SK-N-SH (cell line): ENCODE results near the gene FAM107A. TPM values are rescaled to one million over a fixed set of nuclear protein-coding genes. Genes with fewer than 3 reads are reported as not detected.

Experiments
- CTCF ChIA-PET: fragments of 300-600, 350-600 bp; formaldehyde crosslinking; extraction: SDS; loops from one replicate; lab custom pipeline; 2021; lab: Yijun Ruan, JAX
- POLR2A ChIA-PET: fragments of 350-600 bp; sonication (Branson Sonifier 250); formaldehyde crosslinking; extraction: SDS; loops from one replicate; lab custom pipeline; 2020; ENCODE audit warnings: antibody characterized with exemption, inconsistent platforms; lab: Yijun Ruan, JAX
- DNase-seq: peaks from one replicate; pipeline ENCODE4 v3.0.0; 2012
- H2AFZ ChIP-seq: fragments of 200-600 bp; sonication (generic); 2 replicates; pipeline ENCODE4 v1.8.1; 2016; ENCODE audit warnings: antibody characterized with exemption, mild to moderate bottlenecking, low read depth
- H3F3A ChIP-seq: fragments of 200-600 bp; sonication (generic); replicated peaks from 2 replicates; pipeline ENCODE3; 2016; ENCODE audit warnings: antibody characterized with exemption, mild to moderate bottlenecking; ENCODE audit not compliant: insufficient read depth
- H3K27ac ChIP-seq, 2 experiments: fragments of 200-500 bp in 1 of 2; fragments of 200-600 bp in 1 of 2; sonication (Bioruptor generic) in 1 of 2; sonication (generic), shearing (Covaris generic) in 1 of 2; 2 replicates each; pipeline versions ENCODE4 v1.5.1 to v1.6.1; 2014 to 2016; ENCODE audit warnings: low read depth in 2 of 2, inconsistent platforms in 1 of 2, low read length in 1 of 2, mild to moderate bottlenecking in 1 of 2, mixed read lengths in 1 of 2
- H3K27me3 ChIP-seq: fragments of 200-600 bp; sonication (generic), shearing (Covaris generic); 2 replicates; pipeline ENCODE4 v1.6.1; 2016; ENCODE audit warnings: mixed run types; ENCODE audit not compliant: insufficient read depth
- H3K36me3 ChIP-seq, 2 experiments: fragments of 200-500 bp in 1 of 2; fragments of 200-600 bp in 1 of 2; sonication (Bioruptor generic) in 1 of 2; sonication (generic) in 1 of 2; replicated peaks in 1 of 2; 2 replicates each; pipeline versions ENCODE3 to v1.5.1; 2014 to 2016; ENCODE audit warnings: low read length in 1 of 2, mild to moderate bottlenecking in 1 of 2; ENCODE audit not compliant: insufficient read depth in 2 of 2, control insufficient read depth in 1 of 2
- H3K4me1 ChIP-seq, 2 experiments: fragments of 200-500 bp in 1 of 2; fragments of 200-600 bp in 1 of 2; sonication (Bioruptor generic) in 1 of 2; sonication (generic), shearing (Covaris generic) in 1 of 2; 2 replicates each; pipeline versions ENCODE4 v1.5.1 to v1.6.1; 2014 to 2016; ENCODE audit warnings: low read depth in 1 of 2, low read length in 1 of 2, mixed run types in 1 of 2; ENCODE audit not compliant: insufficient read depth in 2 of 2, control insufficient read depth in 1 of 2
- H3K4me2 ChIP-seq: fragments of 200-600 bp; sonication (generic), shearing (Covaris generic); 2 replicates; pipeline ENCODE4 v1.6.1; 2017; ENCODE audit warnings: mixed run types
- H3K4me3 ChIP-seq, 2 experiments: fragments of 200-500 bp in 1 of 2; fragments of 200-600 bp in 1 of 2; sonication (Bioruptor generic) in 1 of 2; sonication (generic), shearing (Covaris generic) in 1 of 2; 2 replicates each; pipeline versions ENCODE4 v1.5.1 to v1.8.1; 2014 to 2016; ENCODE audit warnings: low read depth in 2 of 2, inconsistent platforms in 1 of 2, low read length in 1 of 2, mild to moderate bottlenecking in 1 of 2, mixed read lengths in 1 of 2, moderate library complexity in 1 of 2
- H3K79me2 ChIP-seq: fragments of 200-600 bp; sonication (generic); 2 replicates; pipeline ENCODE4 v1.8.1; 2017; ENCODE audit warnings: mild to moderate bottlenecking; ENCODE audit not compliant: insufficient read depth
- H3K9ac ChIP-seq: fragments of 200-600 bp; sonication (generic); 2 replicates; pipeline ENCODE4 v1.6.1; 2017; ENCODE audit warnings: mixed run types
- H3K9me2 ChIP-seq: fragments of 200-600 bp; sonication (generic); 2 replicates; pipeline ENCODE4 v1.6.1; 2017; ENCODE audit warnings: mixed run types
- H3K9me3 ChIP-seq: fragments of 200-600 bp; sonication (generic); 2 replicates; pipeline ENCODE4 v1.6.1; 2017; ENCODE audit warnings: mixed run types, mild to moderate bottlenecking, moderate library complexity
- H4K20me1 ChIP-seq: fragments of 200-600 bp; sonication (generic); 2 replicates; pipeline ENCODE4 v1.6.1; 2017; ENCODE audit warnings: mild to moderate bottlenecking, mixed run types; ENCODE audit not compliant: insufficient read depth
- ELF1 ChIP-seq: IDR thresholded peaks from 2 replicates; pipeline ENCODE4 v1.4.0; 2012
- EP300 ChIP-seq, 2 experiments: IDR thresholded peaks; 2 replicates each; pipeline versions ENCODE4 v1.4.0 to v1.6.1; 2012; ENCODE audit warnings: borderline replicate concordance in 1 of 2, low read depth in 1 of 2, low read length in 1 of 2
- FOSL2 ChIP-seq: IDR thresholded peaks from 2 replicates; pipeline ENCODE4 v1.4.0; 2012; ENCODE audit warnings: low read depth, mild to moderate bottlenecking, moderate library complexity, borderline replicate concordance
- FOXJ3 ChIP-seq: sonication (generic); formaldehyde crosslinking; IDR thresholded peaks from 2 replicates; pipeline ENCODE4 v1.5.1; 2020; ENCODE audit warnings: mild to moderate bottlenecking, missing genetic modification reagents
- GABPA ChIP-seq: IDR thresholded peaks from 2 replicates; pipeline ENCODE4 v1.4.0; 2012; ENCODE audit warnings: low read depth, mild to moderate bottlenecking
- JUND ChIP-seq: IDR thresholded peaks from 2 replicates; pipeline ENCODE4 v1.4.0; 2012
- MEF2A ChIP-seq: IDR thresholded peaks from 2 replicates; pipeline ENCODE4 v1.4.0; 2012; ENCODE audit warnings: low read depth, borderline replicate concordance
- MXI1 ChIP-seq: IDR thresholded peaks from 2 replicates; pipeline ENCODE4 v1.6.1; 2012; ENCODE audit warnings: mild to moderate bottlenecking, low read depth, low read length, improper control_type of control experiment
- RFX5 ChIP-seq: IDR thresholded peaks from 2 replicates; pipeline ENCODE4 v1.6.1; 2012; ENCODE audit warnings: mild to moderate bottlenecking, improper control_type of control experiment, low read length
- SIN3A ChIP-seq: IDR thresholded peaks from 2 replicates; pipeline ENCODE4 v1.6.1; 2012; ENCODE audit warnings: low read depth, mild to moderate bottlenecking, low read length, moderate library complexity, borderline replicate concordance
- TAF1 ChIP-seq: IDR thresholded peaks from 2 replicates; pipeline ENCODE4 v1.6.1; 2012; ENCODE audit warnings: low read depth, mild to moderate bottlenecking, low read length, moderate library complexity, borderline replicate concordance
- TCF12 ChIP-seq: IDR thresholded peaks from 2 replicates; pipeline ENCODE4 v1.4.0; 2012
- TEAD4 ChIP-seq: IDR thresholded peaks from 2 replicates; pipeline ENCODE4 v1.4.0; 2012; ENCODE audit warnings: mild to moderate bottlenecking, borderline replicate concordance; ENCODE audit not compliant: insufficient read depth
- YY1 ChIP-seq: IDR thresholded peaks from 2 replicates; pipeline ENCODE4 v1.4.0; 2012; ENCODE audit warnings: low read depth, mild to moderate bottlenecking
- WGBS: methylation state at CpG from one replicate; pipeline ENCODE4 v1.1.6; 2017; ENCODE audit warnings: low lambda C conversion rate; 5-methylcytosine and 5-hydroxymethylcytosine counted together
- polyA plus RNA-seq, 3 experiments: library from polyadenylated mRNA; depleted of rRNA; stranded (reverse); fragments of >200 nt; gene quantifications; 2 replicates each; pipeline ENCODE4 v1.2.3, GENCODE V29; 2012
- TF ChIP-seq, protein P1 (sequence below): IDR thresholded peaks from 2 replicates; pipeline ENCODE4 v1.4.0; 2012; ENCODE audit warnings: low read depth, borderline replicate concordance
- TF ChIP-seq, protein P2 (sequence below): IDR thresholded peaks from 2 replicates; pipeline ENCODE4 v1.4.0; 2012; ENCODE audit warnings: low read depth

FAM107A gene
- polyA plus RNA-seq, 1 of the 3 experiments (the other 2 are of a cell fraction) = 0.02 TPM

- no peak for DNase-seq
Measured at GRCh38 chr3:58551636-58552180, 25.5 kb downstream of the FAM107A start.

GRCh38 chr3:58544541-58544940, 32.6 kb downstream of the FAM107A start:
- no peak overlapping the region for H3K4me3 ChIP-seq
- H4K20me1 ChIP-seq = no peaks in the 10 kb centered on the region
- H3K79me2 ChIP-seq = no peaks in the 10 kb centered on the region
- no peaks in the 10 kb centered on the region for H3F3A ChIP-seq
- H3K9me2 ChIP-seq = no peaks in the 10 kb centered on the region
- no peak for DNase-seq
- CTCF ChIA-PET = no interaction called here
- H3K4me2 ChIP-seq = no peak overlapping the region
- POLR2A ChIA-PET = no interaction called here
- H2AFZ ChIP-seq = no peak overlapping the region
- no peaks in the 10 kb centered on the region for H3K9me3 ChIP-seq
- H3K36me3 ChIP-seq = no peaks in the 10 kb centered on the region
- no peaks in the 10 kb centered on the region for H3K4me1 ChIP-seq
- WGBS = 53% methylated on average over 3 of the region's 3 CpGs
- no peak overlapping the region for H3K9ac ChIP-seq
- TF ChIP-seq RFX5 (no peak), TAF1 (no peak), TCF12 (no peak), JUND (no peak), GABPA (no peak), EP300 (IDR thresholded peaks at IDR 0.05; ENCODE audit: borderline replicate concordance in 1 of 2, low read depth in 1 of 2, low read length in 1 of 2) (no peak), ELF1 (no peak), MEF2A (no peak), YY1 (no peak), SIN3A (no peak), FOXJ3 (no peak), MXI1 (no peak)
- TF ChIP-seq, protein P1, sequence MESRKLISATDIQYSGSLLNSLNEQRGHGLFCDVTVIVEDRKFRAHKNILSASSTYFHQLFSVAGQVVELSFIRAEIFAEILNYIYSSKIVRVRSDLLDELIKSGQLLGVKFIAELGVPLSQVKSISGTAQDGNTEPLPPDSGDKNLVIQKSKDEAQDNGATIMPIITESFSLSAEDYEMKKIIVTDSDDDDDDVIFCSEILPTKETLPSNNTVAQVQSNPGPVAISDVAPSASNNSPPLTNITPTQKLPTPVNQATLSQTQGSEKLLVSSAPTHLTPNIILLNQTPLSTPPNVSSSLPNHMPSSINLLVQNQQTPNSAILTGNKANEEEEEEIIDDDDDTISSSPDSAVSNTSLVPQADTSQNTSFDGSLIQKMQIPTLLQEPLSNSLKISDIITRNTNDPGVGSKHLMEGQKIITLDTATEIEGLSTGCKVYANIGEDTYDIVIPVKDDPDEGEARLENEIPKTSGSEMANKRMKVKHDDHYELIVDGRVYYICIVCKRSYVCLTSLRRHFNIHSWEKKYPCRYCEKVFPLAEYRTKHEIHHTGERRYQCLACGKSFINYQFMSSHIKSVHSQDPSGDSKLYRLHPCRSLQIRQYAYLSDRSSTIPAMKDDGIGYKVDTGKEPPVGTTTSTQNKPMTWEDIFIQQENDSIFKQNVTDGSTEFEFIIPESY = no peak
- no peak overlapping the region for H3K27ac ChIP-seq
- no peaks in the 10 kb centered on the region for H3K27me3 ChIP-seq

More at GRCh38 chr3:58551636-58552180, 25.5 kb downstream of the FAM107A start:
- H3K9ac ChIP-seq = no peak overlapping the region
- no peaks in the 10 kb centered on the region for H3K9me3 ChIP-seq
- no peak overlapping the region for H3K4me3 ChIP-seq
- ChIA-PET POLR2A (no interaction called here), CTCF (interaction anchor here (1.0 to 1.1 kb wide), 2 partner anchors 19 to 20 kb away, joined by 4 read pairs; no protein-coding TSS in a partner anchor)
- H3K27me3 ChIP-seq = no peaks in the 10 kb centered on the region
- no peak overlapping the region for H2AFZ ChIP-seq
- WGBS = 45% methylated on average over 4 of the region's 4 CpGs
- no peak for TF ChIP-seq JUND
- TF ChIP-seq TEAD4 = no peak
- TF ChIP-seq FOSL2 = no peak
- TF ChIP-seq, protein P2, sequence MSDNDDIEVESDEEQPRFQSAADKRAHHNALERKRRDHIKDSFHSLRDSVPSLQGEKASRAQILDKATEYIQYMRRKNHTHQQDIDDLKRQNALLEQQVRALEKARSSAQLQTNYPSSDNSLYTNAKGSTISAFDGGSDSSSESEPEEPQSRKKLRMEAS = no peak
- no peak for TF ChIP-seq FOXJ3
- H3K4me1 ChIP-seq = peaks cover 0 to under 1% of the 10 kb centered on the region in 2 experiments; a peak in 1 of 4 replicates
- no peaks in the 10 kb centered on the region for H3F3A ChIP-seq
- H3K36me3 ChIP-seq = no peaks in the 10 kb centered on the region
- H4K20me1 ChIP-seq = no peaks in the 10 kb centered on the region
- no peak overlapping the region for H3K27ac ChIP-seq
- H3K9me2 ChIP-seq = no peaks in the 10 kb centered on the region
- no peaks in the 10 kb centered on the region for H3K79me2 ChIP-seq
- no peak overlapping the region for H3K4me2 ChIP-seq
